ENCODE data around the gene ARHGEF28.
A peak's percentile ranks its signal among the peaks of the same experiment; 100 is the strongest.

Gene ARHGEF28

GRCh38 chr5:73957397-73958001, 331.5 kb downstream of the ARHGEF28 start:
- H2AFZ ChIP-seq (ENCODE audit: low read length): no peak overlapping the region
- H3F3A ChIP-seq (ENCODE audit: insufficient read depth, low read length): no peaks in the 10 kb centered on the region
- H3K4me2 ChIP-seq (ENCODE audit: low read depth, low read length): no peak overlapping the region
- no peaks in the 10 kb centered on the region for H3K36me3 ChIP-seq (replicated peaks; ENCODE audit: insufficient read depth, low read length)
- H4K20me1 ChIP-seq (ENCODE audit: insufficient read depth, low read length): no peaks in the 10 kb centered on the region
- TF ChIP-seq CTCF (IDR thresholded peaks at IDR 0.05; ENCODE audit: low read length) (no peak), EZH2phosphoT487 (IDR thresholded peaks at IDR 0.05; ENCODE audit: low read length) (no peak), EZH2 (optimal IDR thresholded peaks at IDR 0.05; ENCODE audit: low read depth, low read length) (no peak)
- no peak for DNase-seq
- H3K4me3 ChIP-seq (ENCODE audit: low read length): no peak overlapping the region
- peaks cover 8% of the 10 kb centered on the region for H3K4me1 ChIP-seq (ENCODE audit: low read length)
- no peak overlapping the region for H3K27ac ChIP-seq (ENCODE audit: low read length)
- H3K9me2 ChIP-seq (replicated peaks; ENCODE audit: insufficient read depth, low read length): no peaks in the 10 kb centered on the region
- no peak overlapping the region for H3K9ac ChIP-seq (ENCODE audit: low read length)
- no peaks in the 10 kb centered on the region for H3K79me2 ChIP-seq (ENCODE audit: low read length)
- no peaks in the 10 kb centered on the region for H3K9me3 ChIP-seq (replicated peaks; ENCODE audit: insufficient read depth, low read length)
- no peaks in the 10 kb centered on the region for H3K27me3 ChIP-seq (replicated peaks; ENCODE audit: insufficient read depth, low read length)

GRCh38 chr5:73958037-73958436, 332.0 kb downstream of the ARHGEF28 start:
- Histone ChIP-seq H3K9ac (ENCODE audit: low read length) (no peak overlapping the region), H3K27me3 (replicated peaks; ENCODE audit: insufficient read depth, low read length) (no peaks in the 10 kb centered on the region), H3K36me3 (replicated peaks; ENCODE audit: insufficient read depth, low read length) (no peaks in the 10 kb centered on the region), H3K4me1 (ENCODE audit: low read length) (peaks cover 8% of the 10 kb centered on the region), H4K20me1 (ENCODE audit: insufficient read depth, low read length) (no peaks in the 10 kb centered on the region), H3F3A (ENCODE audit: insufficient read depth, low read length) (no peaks in the 10 kb centered on the region), H3K4me3 (ENCODE audit: low read length) (no peak overlapping the region), H2AFZ (ENCODE audit: low read length) (no peak overlapping the region), H3K4me2 (ENCODE audit: low read depth, low read length) (no peak overlapping the region), H3K27ac (ENCODE audit: low read length) (no peak overlapping the region), H3K9me3 (replicated peaks; ENCODE audit: insufficient read depth, low read length) (no peaks in the 10 kb centered on the region), H3K79me2 (ENCODE audit: low read length) (no peaks in the 10 kb centered on the region), H3K9me2 (replicated peaks; ENCODE audit: insufficient read depth, low read length) (no peaks in the 10 kb centered on the region)
- DNase-seq: no peak
- TF ChIP-seq EZH2 (optimal IDR thresholded peaks at IDR 0.05; ENCODE audit: low read depth, low read length) (no peak), EZH2phosphoT487 (IDR thresholded peaks at IDR 0.05; ENCODE audit: low read length) (no peak), CTCF (IDR thresholded peaks at IDR 0.05; ENCODE audit: low read length) (no peak)

GRCh38 chr5:73960023-73960422, 334.0 kb downstream of the ARHGEF28 start:
- Histone ChIP-seq H3K4me3 (ENCODE audit: low read length) (no peak overlapping the region), H3K9me3 (replicated peaks; ENCODE audit: insufficient read depth, low read length) (no peaks in the 10 kb centered on the region), H2AFZ (ENCODE audit: low read length) (no peak overlapping the region; the same call in 1 of the 2 replicates), H3K4me2 (ENCODE audit: low read depth, low read length) (peak overlapping the region; percentile 14), H3K27me3 (replicated peaks; ENCODE audit: insufficient read depth, low read length) (no peaks in the 10 kb centered on the region), H3K27ac (ENCODE audit: low read length) (no peak overlapping the region), H3K4me1 (ENCODE audit: low read length) (peaks cover 8% of the 10 kb centered on the region), H3K9me2 (replicated peaks; ENCODE audit: insufficient read depth, low read length) (no peaks in the 10 kb centered on the region), H3K36me3 (replicated peaks; ENCODE audit: insufficient read depth, low read length) (no peaks in the 10 kb centered on the region), H4K20me1 (ENCODE audit: insufficient read depth, low read length) (no peaks in the 10 kb centered on the region), H3K9ac (ENCODE audit: low read length) (no peak overlapping the region), H3K79me2 (ENCODE audit: low read length) (no peaks in the 10 kb centered on the region), H3F3A (ENCODE audit: insufficient read depth, low read length) (no peaks in the 10 kb centered on the region)
- no peak for TF ChIP-seq CTCF (IDR thresholded peaks at IDR 0.05; ENCODE audit: low read length)
- no peak for TF ChIP-seq EZH2phosphoT487 (IDR thresholded peaks at IDR 0.05; ENCODE audit: low read length)
- TF ChIP-seq EZH2 (optimal IDR thresholded peaks at IDR 0.05; ENCODE audit: low read depth, low read length): no peak
- DNase-seq: peak; percentile 52
